GM12873 (cell line): ENCODE results near the gene ANKRD34A.

Experiments
- TF ChIP-seq, protein P1 (sequence below): IDR thresholded peaks from 2 replicates; pipeline ENCODE4 v1.5.1; 2012; ENCODE audit warnings: low read depth, mild to moderate bottlenecking, moderate library complexity, low read length, control low read depth; ENCODE audit not compliant: insufficient read depth; ENCODE audit errors: missing control alignments

Gene ANKRD34A

DNA sequence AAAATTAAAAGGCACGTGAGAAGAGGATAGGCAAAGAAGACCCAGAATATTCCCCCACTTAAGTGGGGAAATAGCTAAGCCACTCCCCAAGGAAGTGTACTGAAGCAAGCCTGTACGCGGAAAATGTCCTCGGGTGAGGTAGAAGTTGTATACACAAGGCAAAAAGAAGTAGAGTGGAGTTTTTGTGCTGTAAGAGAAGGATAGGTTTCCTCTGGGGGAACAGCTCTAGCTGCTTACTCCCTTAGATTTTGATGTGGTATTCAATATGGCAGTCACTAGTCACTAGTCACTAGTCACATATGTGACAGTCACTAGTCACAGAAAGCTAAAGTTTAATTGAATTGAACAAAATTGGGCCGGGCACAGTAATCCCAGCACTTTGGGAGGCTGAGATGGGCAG, 24.4 kb upstream of the ANKRD34A start:
- TF ChIP-seq, protein P1, sequence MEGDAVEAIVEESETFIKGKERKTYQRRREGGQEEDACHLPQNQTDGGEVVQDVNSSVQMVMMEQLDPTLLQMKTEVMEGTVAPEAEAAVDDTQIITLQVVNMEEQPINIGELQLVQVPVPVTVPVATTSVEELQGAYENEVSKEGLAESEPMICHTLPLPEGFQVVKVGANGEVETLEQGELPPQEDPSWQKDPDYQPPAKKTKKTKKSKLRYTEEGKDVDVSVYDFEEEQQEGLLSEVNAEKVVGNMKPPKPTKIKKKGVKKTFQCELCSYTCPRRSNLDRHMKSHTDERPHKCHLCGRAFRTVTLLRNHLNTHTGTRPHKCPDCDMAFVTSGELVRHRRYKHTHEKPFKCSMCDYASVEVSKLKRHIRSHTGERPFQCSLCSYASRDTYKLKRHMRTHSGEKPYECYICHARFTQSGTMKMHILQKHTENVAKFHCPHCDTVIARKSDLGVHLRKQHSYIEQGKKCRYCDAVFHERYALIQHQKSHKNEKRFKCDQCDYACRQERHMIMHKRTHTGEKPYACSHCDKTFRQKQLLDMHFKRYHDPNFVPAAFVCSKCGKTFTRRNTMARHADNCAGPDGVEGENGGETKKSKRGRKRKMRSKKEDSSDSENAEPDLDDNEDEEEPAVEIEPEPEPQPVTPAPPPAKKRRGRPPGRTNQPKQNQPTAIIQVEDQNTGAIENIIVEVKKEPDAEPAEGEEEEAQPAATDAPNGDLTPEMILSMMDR: no peak

DNA sequence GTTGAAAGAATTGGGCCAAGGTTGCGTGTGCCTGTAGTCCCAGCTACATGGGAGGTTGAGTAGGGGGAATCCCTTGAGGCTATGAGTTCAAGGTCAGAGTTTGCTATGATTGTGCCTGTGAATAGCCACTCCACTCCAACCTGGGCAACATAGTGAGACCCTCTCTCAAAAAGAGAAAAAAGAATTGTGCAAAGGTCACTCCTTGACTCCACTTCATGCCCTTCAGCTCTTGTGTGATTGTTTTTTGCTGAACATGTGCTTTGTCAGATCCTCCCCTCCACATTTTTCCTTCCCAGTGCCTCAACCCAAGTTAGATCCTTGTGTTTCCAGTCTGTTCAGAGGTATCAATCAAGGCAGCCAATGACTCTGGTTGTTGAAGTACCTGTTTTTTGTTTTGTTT, 23.6 kb upstream of the ANKRD34A start:
- TF ChIP-seq, protein P1: no peak

DNA sequence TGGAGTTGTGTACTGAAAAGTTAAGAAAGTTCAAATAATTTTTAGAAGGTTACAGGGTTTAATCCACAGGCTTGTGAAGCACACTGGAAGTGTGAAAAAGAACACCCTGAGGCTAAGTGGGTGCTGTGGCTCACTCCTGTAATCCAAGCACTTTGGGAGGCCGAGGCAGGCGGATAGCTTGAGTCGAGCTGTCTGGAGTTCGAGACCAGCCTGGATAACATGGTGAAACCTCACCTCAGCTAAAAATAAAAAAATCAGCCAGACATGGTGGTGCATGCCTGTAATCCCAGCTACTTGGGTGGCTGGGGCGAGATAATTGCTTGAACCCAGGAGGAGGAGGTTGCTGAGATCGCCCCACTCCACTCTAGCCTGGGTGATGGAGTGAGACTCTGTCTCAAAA, 22.2 kb upstream of the ANKRD34A start:
- TF ChIP-seq, protein P1: no peak

DNA sequence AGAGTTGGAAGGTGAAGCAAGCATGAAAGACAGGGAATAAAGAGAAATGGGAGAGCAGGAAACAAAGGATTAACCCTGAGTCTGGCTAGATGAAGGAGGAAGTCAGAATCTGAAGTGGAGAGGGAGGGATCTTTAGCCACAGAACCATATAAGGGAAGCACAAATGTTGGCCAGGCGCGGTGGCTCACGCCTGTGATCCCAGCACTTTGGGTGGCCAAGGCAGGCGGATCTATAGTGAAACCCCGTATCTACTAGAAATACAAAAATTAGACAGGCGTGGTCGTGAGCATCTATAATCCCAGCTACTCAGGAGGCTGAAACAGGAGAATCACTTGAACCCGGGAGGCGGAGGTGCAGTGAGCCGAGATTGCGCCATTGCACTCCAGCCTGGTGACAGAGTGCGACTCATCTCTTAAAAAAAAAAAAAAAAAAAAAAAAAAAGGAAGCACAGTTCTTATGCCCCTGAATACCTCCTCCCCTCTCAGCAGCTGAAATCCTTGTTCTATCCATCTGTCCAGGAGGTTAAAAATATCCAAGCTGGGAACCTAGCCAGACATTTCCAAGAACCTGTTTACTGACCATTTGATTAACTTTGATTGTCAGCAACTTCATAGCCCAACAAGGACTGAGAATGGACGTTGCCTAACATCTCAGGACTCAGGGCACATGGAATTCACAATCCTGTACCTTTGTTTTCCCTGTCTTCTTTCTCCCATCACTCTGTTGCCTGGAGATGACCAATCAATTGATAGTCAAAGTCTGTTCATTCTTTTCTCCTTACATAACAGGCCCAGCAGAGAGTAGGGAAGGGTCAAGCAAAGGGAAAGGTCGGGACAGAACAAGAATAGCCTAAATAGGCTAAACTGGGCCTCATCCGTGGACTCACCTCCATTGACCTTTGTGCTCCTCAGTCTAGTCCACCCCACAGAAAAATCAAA, 21.4 kb upstream of the ANKRD34A start:
- TF ChIP-seq, protein P1: no peak

DNA sequence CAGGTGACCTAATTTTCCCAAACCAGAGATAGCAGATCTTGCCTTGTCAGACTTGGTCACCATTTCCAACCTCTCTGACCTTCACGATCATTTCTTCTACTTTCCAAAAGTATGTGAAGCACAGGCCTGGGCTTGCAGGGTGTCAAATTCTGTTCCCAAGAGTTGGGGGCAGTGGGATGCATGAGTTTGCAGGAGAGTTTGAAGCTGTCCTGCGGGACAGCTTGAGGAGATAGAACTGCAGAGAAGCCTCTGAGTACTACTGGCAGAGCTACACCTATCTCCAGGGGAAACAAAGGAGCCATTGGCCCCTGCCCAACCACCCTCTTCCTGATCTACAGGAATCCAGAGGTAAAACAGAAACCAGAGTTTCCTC, 20.7 kb upstream of the ANKRD34A start:
- TF ChIP-seq, protein P1: no peak

DNA sequence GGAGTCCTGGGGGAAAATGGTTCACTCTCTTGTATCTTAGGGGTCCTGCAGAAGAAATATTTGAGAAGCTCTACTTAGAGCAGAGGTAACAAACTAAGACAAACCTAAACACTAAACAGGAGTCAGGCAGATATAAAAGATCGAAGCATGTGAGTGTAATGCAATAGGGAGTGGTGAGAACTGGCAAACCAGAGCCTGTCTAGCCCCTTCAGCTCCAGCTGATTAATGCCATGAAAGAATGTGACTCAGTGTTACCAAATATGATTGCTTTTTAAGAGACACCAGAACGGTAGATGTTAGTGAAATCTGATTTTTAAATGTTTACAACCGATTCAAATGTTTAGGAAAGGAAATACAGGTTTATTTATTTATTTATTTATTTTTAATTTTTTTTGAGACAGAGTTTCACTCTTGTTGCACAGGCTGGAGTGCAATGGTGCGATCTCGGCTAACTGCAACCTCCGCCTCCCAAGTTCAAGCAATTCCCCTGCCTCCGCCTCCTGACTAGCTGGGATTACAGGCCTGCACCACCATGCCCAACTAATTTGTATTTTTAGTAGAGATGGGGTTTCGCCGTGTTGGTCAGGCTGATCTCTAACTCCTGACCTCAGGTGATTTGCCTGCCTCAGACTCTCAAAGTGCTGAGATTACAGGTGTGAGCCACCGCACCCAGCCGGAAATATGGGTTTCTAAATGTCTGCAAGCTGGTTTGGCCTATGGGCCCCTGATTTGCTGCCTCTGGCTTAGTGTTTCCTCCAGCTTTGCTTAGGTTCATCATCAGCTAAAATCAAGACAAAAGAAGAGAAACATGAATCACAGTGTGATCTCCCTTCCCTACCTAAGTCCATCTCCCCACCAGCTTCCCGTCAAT, 19.8 kb upstream of the ANKRD34A start:
- TF ChIP-seq, protein P1: no peak

DNA sequence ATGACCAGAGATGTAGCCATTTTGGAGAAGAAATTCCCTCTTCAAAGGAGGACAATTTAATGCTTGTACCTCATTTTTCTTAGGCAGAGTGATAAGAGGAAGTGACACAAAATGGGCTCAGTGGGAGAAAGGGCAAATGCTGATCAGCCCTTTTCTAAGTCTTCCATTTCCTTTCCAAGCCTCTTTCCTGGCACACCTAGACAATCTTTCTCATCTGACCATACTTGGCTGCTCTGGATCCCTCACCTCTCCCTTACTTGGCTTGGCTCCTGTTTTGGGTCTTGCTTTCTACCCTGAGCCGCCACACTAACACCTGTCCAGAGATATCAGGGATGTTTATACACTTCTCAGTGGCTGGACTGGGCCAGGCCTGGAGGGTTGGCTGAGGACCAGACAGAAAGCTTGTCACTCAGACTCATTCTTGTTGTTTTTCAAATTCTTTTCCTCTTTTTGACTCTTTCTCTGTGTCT, 18.9 kb upstream of the ANKRD34A start:
- TF ChIP-seq, protein P1: no peak
